HepG2 (cell line): ENCODE data around the gene DPH3. TPM values are rescaled to one million over a fixed set of nuclear protein-coding genes. Genes with fewer than 3 reads are reported as not detected.

ENCODE experiments used
- ATAC-seq: fragments of 200-7000 bp; cut with Tn5 transposase; 3 replicates; pipeline ENCODE4 v1.9.1; 2020; ENCODE audit warnings: mild to moderate bottlenecking, moderate library complexity
- BruUV-seq: library from RNA; stranded (reverse); fragments of 400-500 nt; replicated peaks from 2 replicates; lab custom pipeline; 2021; lab: Mats Ljungman, UMichigan
- CTCF ChIA-PET: fragments of 300-600 bp; formaldehyde crosslinking; extraction: SDS; loops from one replicate; lab custom pipeline; 2021; ENCODE audit warnings: low total read pairs, inconsistent platforms, low intra/inter-chr PET ratio; lab: Yijun Ruan, JAX
- POLR2A ChIA-PET: fragments of 350-600 bp; sonication (Branson Sonifier 250); formaldehyde crosslinking; loops from one replicate; lab custom pipeline; 2020; ENCODE audit warnings: antibody characterized with exemption, inconsistent platforms; lab: Yijun Ruan, JAX
- DNase-seq: peaks from one replicate; pipeline ENCODE4 v3.0.0-alpha.2; 2015; ENCODE audit warnings: low spot score
- FAIRE-seq: peaks from 3 replicates; lab custom pipeline; 2011; peaks lifted over from hg19 to GRCh38; lab: Jason Lieb, UNC
- H2AFZ ChIP-seq: one replicate; pipeline ENCODE4 v1.6.1; 2011; ENCODE audit warnings: low read length, inconsistent platforms
- H3K27ac ChIP-seq: fragments of 300-600 bp; 3 replicates; pipeline ENCODE4 v1.8.0; 2011; ENCODE audit warnings: mixed run types, mild to moderate bottlenecking, mixed read lengths, low read length, inconsistent platforms; ENCODE audit not compliant: insufficient read depth; ENCODE audit errors: extremely low read length
- H3K27me3 ChIP-seq, 2 experiments: fragments of 200-600 bp in 1 of 2; 2 replicates in 1 of 2; 3 replicates in 1 of 2; pipeline versions ENCODE4 v1.6.0 to v1.8.0; 2011; ENCODE audit warnings: low read length in 2 of 2, mild to moderate bottlenecking in 2 of 2, moderate library complexity in 2 of 2, inconsistent platforms in 1 of 2; ENCODE audit not compliant: insufficient read depth in 2 of 2, control insufficient read depth in 1 of 2
- H3K36me3 ChIP-seq, 2 experiments: fragments of 200-600 bp in 1 of 2; replicated peaks in 1 of 2; 2 replicates in 1 of 2; 3 replicates in 1 of 2; pipeline versions ENCODE4 v1.5.1 to v1.8.0; 2011; ENCODE audit warnings: low read length in 2 of 2, inconsistent platforms in 1 of 2; ENCODE audit not compliant: insufficient read depth in 2 of 2, control insufficient read depth in 1 of 2
- H3K4me1 ChIP-seq: 2 replicates; pipeline ENCODE4 v1.5.1; 2012; ENCODE audit warnings: low read length, inconsistent platforms; ENCODE audit not compliant: insufficient read depth
- H3K4me2 ChIP-seq: 2 replicates; pipeline ENCODE4 v1.6.0; 2011; ENCODE audit warnings: low read depth, low read length, inconsistent platforms
- H3K4me3 ChIP-seq, 3 experiments: fragments of 200-600 bp in 1 of 3; sonication (generic), shearing (Covaris generic) in 1 of 3; replicated peaks in 1 of 3; 2 replicates each; pipeline ENCODE4 v1.5.1; 2011 to 2016; ENCODE audit warnings: low read length in 3 of 3, inconsistent platforms in 2 of 3, low read depth in 2 of 3, mild to moderate bottlenecking in 2 of 3, control low read depth in 1 of 3, mixed read lengths in 1 of 3; ENCODE audit not compliant: insufficient read depth in 1 of 3
- H3K79me2 ChIP-seq: one replicate; pipeline ENCODE4 v1.6.1; 2011; ENCODE audit warnings: low read length, inconsistent platforms; ENCODE audit not compliant: insufficient read depth
- H3K9ac ChIP-seq: 2 replicates; pipeline ENCODE4 v1.6.0; 2011; ENCODE audit warnings: mild to moderate bottlenecking, low read depth, low read length, inconsistent platforms; ENCODE audit not compliant: insufficient read depth
- H3K9me3 ChIP-seq: 2 replicates; pipeline ENCODE4 v1.5.1; 2012; ENCODE audit warnings: mild to moderate bottlenecking, low read length
- H4K20me1 ChIP-seq: 2 replicates; pipeline ENCODE4 v1.6.0; 2011; ENCODE audit warnings: inconsistent platforms, mild to moderate bottlenecking, low read length, moderate library complexity; ENCODE audit not compliant: insufficient read depth
- ATF5 ChIP-seq: sonication (generic); formaldehyde crosslinking; IDR thresholded peaks from 2 replicates; pipeline ENCODE4 v1.4.0; 2020; ENCODE audit warnings: mild to moderate bottlenecking, low read depth, missing genetic modification reagents
- CEBPB ChIP-seq: IDR thresholded peaks from 2 replicates; pipeline ENCODE4 v1.6.1; 2011; ENCODE audit warnings: low read depth, low read length, improper control_type of control experiment, borderline replicate concordance
- CEBPG ChIP-seq: IDR thresholded peaks from 2 replicates; pipeline ENCODE4 v1.6.1; 2016
- SP2 ChIP-seq: sonication (generic); formaldehyde crosslinking; IDR thresholded peaks from 2 replicates; pipeline ENCODE4 v1.5.1; 2020; ENCODE audit warnings: mild to moderate bottlenecking, missing genetic modification reagents
- TEF ChIP-seq: sonication (generic); formaldehyde crosslinking; IDR thresholded peaks from 2 replicates; pipeline ENCODE4 v1.5.0; 2020; ENCODE audit warnings: missing genetic modification reagents
- ZSCAN20 ChIP-seq: sonication (generic); formaldehyde crosslinking; IDR thresholded peaks from 2 replicates; pipeline ENCODE4 v1.4.0; 2020; ENCODE audit warnings: missing genetic modification reagents, mild to moderate bottlenecking, borderline replicate concordance
- WGBS: methylation state at CpG from one replicate; pipeline ENCODE4 v1.1.6; 2017; ENCODE audit warnings: low lambda C conversion rate; 5-methylcytosine and 5-hydroxymethylcytosine counted together
- in situ Hi-C: cut with HindIII; loops from 2 replicates; pipeline ENCODE4 v1.10.0; 2017; ENCODE audit warnings: low pct_unique_long_range_greater_than_20kb; ENCODE audit not compliant: extremely low pct_ligation_motif_present
- intact Hi-C: fragments of 100-400 bp; cut with micrococcal nuclease; formaldehyde crosslinking; loops from one replicate; pipeline ENCODE4 v1.10.0; 2022; ENCODE audit not compliant: unreplicated experiment
- polyA plus RNA-seq, 8 experiments: library from polyadenylated mRNA; depleted of rRNA in 3 of 8; stranded (reverse) in 7 of 8; unstranded in 1 of 8; fragments of >200 nt; fragmentation: Illumina TruSeq in 4 of 8; extraction: Trizol in 4 of 8; gene quantifications; 2 replicates each; pipeline versions ENCODE4 v1.2.1 to v1.2.3, GENCODE V29; 2011 to 2016; ENCODE audit warnings: low read depth in 4 of 8, missing spikeins in 1 of 8, mixed read lengths in 1 of 8; ENCODE audit not compliant: insufficient read depth in 1 of 8
- total RNA-seq, 5 experiments: library from RNA; depleted of rRNA; stranded (reverse); fragments of >200 nt; fragmentation: Illumina TruSeq; extraction: Trizol; gene quantifications; 2 replicates each; pipeline ENCODE4 v1.2.3, GENCODE V29; 2016; ENCODE audit warnings: low read depth in 1 of 5
- TF ChIP-seq, protein P1 (sequence below): sonication (generic); formaldehyde crosslinking; IDR thresholded peaks from 2 replicates; pipeline ENCODE4 v1.4.0; 2020; ENCODE audit warnings: missing genetic modification reagents

DPH3 gene
- total and polyA plus RNA-seq, 2 of the 13 experiments (the other 11 are each of a cell fraction or from before 2014, with no cell fraction given): 18.3 to 21.6 TPM

- no TSS peak for BruUV-seq
- no peak overlapping the region for H3K9ac ChIP-seq
- POLR2A ChIA-PET: interaction anchor here (4.9 kb wide), 1 partner anchor 10 kb away, joined by 112 read pairs; the partner anchor contains the start of genes DPH3 and OXNAD1
- 77% methylated on average over 5 of the region's 5 CpGs for WGBS
- no peak overlapping the region for H3K4me2 ChIP-seq
- ATAC-seq (no peak), DNase-seq (no peak)
- H3K4me1 ChIP-seq: peaks cover 37% of the 10 kb centered on the region
- CTCF ChIA-PET: no interaction called here
- peak overlapping the region; percentile 25 for H3K27ac ChIP-seq
- H3K9me3 ChIP-seq: no peaks in the 10 kb centered on the region
- H3K36me3 ChIP-seq: peaks cover 1 to 5% of the 10 kb centered on the region in 2 experiments; a peak in 3 of 5 replicates
- no peaks in the 10 kb centered on the region for H3K79me2 ChIP-seq
- no peaks in the 10 kb centered on the region for H4K20me1 ChIP-seq
- no peaks in the 10 kb centered on the region for H3K27me3 ChIP-seq
- in situ Hi-C loops: no loop called here
- intact Hi-C loops: no loop called here
- TF ChIP-seq SP2 (CRISPR knock-in tag): no peak
- TF ChIP-seq ZSCAN20: no peak
- TF ChIP-seq, protein P1, sequence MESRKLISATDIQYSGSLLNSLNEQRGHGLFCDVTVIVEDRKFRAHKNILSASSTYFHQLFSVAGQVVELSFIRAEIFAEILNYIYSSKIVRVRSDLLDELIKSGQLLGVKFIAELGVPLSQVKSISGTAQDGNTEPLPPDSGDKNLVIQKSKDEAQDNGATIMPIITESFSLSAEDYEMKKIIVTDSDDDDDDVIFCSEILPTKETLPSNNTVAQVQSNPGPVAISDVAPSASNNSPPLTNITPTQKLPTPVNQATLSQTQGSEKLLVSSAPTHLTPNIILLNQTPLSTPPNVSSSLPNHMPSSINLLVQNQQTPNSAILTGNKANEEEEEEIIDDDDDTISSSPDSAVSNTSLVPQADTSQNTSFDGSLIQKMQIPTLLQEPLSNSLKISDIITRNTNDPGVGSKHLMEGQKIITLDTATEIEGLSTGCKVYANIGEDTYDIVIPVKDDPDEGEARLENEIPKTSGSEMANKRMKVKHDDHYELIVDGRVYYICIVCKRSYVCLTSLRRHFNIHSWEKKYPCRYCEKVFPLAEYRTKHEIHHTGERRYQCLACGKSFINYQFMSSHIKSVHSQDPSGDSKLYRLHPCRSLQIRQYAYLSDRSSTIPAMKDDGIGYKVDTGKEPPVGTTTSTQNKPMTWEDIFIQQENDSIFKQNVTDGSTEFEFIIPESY: peak; percentile 47; the same call in 1 of the 2 replicates
- TF ChIP-seq, all 625 proteins: peak for 1
- Histone ChIP-seq H2AFZ (no peak overlapping the region), H3K4me3 (no peak overlapping the region)
- FAIRE-seq: no peak
These were observed 9.8 kb downstream of the DPH3 start for GRCh38 chr3:16254916-16255315.

- Histone ChIP-seq H4K20me1 (no peaks in the 10 kb centered on the region), H3K27me3 (no peaks in the 10 kb centered on the region), H3K9me3 (no peaks in the 10 kb centered on the region), H3K4me1 (peaks cover 40% of the 10 kb centered on the region), H3K36me3 (no peaks in the 10 kb centered on the region), H3K4me3 (no peak overlapping the region), H2AFZ (no peak overlapping the region), H3K9ac (no peak overlapping the region), H3K79me2 (no peaks in the 10 kb centered on the region), H3K4me2 (no peak overlapping the region), H3K27ac (no peak overlapping the region)
- 91% methylated on average over 7 of the region's 7 CpGs for WGBS
- FAIRE-seq (no peak), DNase-seq (no peak), ATAC-seq (no peak)
- TF ChIP-seq CEBPB: peak; percentile 60
- TF ChIP-seq TEF (CRISPR knock-in tag): peak; percentile 70; the same call in 1 of the 2 replicates
- peak; percentile 49 for TF ChIP-seq CEBPG (CRISPR knock-in tag)
- TF ChIP-seq ATF5: no peak
- BruUV-seq: no TSS peak
- CTCF ChIA-PET: no interaction called here
- POLR2A ChIA-PET: interaction anchor here (4.9 kb wide), 1 partner anchor 12 kb away, joined by 112 read pairs; the partner anchor contains the start of genes DPH3 and OXNAD1
- intact Hi-C loops (loop anchor here (1.0 kb wide), 1 partner anchor 11 kb away; the partner anchor contains the start of gene DPH3), in situ Hi-C loops (no loop called here)
These were observed 11.1 kb downstream of the DPH3 start for GRCh38 chr3:16253601-16254000.
